Subcutaneous abdominal adipose tissue (tissue), 5 donors: ENCODE data around the gene NEXMIF.
A peak's percentile ranks its signal among the peaks of the same experiment; 100 is the strongest.
"Not testable (repeated sequence)": the region's sequence is repeated elsewhere in the genome, so short reads cannot be mapped to it uniquely, and the experiment has no call there.

Source experiments
- H3K27ac ChIP-seq: one replicate; pipeline ENCODE4 v1.7.0; 2013; ENCODE audit warnings: low read depth, mild to moderate bottlenecking, inconsistent platforms, low read length, moderate library complexity
- H3K27me3 ChIP-seq, 5 donors: one replicate each; pipeline ENCODE4 v1.7.0; 2013; ENCODE audit warnings: low read length in 5 of 5, inconsistent platforms in 1 of 5; ENCODE audit not compliant: control insufficient read depth in 5 of 5, insufficient read depth in 4 of 5
- H3K36me3 ChIP-seq, 5 donors: one replicate each; pipeline ENCODE4 v1.7.0; 2013; ENCODE audit warnings: low read length in 5 of 5; ENCODE audit not compliant: control insufficient read depth in 5 of 5, insufficient read depth in 5 of 5
- H3K4me1 ChIP-seq, 5 donors: one replicate each; pipeline ENCODE4 v1.7.0; 2013; ENCODE audit warnings: low read length in 5 of 5, mild to moderate bottlenecking in 3 of 5, moderate library complexity in 1 of 5; ENCODE audit not compliant: control insufficient read depth in 5 of 5, insufficient read depth in 5 of 5
- H3K4me3 ChIP-seq, 5 donors: one replicate each; pipeline ENCODE4 v1.7.0; 2013; ENCODE audit warnings: low read length in 5 of 5, low read depth in 1 of 5
- H3K9ac ChIP-seq, 5 donors: one replicate each; pipeline ENCODE4 v1.7.0; 2013; ENCODE audit warnings: low read length in 5 of 5, mild to moderate bottlenecking in 4 of 5, moderate library complexity in 3 of 5
- H3K9me3 ChIP-seq, 5 donors: one replicate each; pipeline ENCODE4 v1.7.0; 2013; ENCODE audit warnings: low read length in 5 of 5; ENCODE audit not compliant: control insufficient read depth in 5 of 5
- donor health status: healthy.
- donor health status: healthy.
- donor health status: healthy.
- donor health status: healthy.
- donor health status: healthy.

NEXMIF gene

DNA sequence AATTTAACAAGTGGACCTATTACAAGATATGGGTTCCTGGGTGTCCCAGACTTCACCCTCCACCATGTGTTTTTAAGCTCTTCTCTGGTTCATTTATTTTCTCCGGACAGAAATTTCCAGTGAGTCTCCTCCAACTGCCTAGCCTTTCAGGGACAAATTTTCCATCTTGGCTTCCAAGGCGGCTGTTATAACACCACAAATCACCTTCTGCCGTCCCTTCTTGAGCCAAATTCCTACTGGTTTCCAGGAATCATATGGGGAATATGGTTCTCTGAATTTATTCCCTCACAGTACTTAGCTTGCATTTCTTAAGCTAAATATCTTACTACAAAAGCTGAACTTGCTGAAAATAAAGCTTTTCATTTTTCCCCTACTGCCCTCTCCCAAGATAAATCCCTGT lies 18.8 kb downstream of the NEXMIF start:
- Histone ChIP-seq H3K9me3 (peaks cover 0 to 3% (median 0%) of the 10 kb centered on the region in 5 donors), H3K27ac (no peak overlapping the region), H3K4me3 (no peak overlapping the region), H3K27me3 (peaks cover 0 to 9% (median 3%) of the 10 kb centered on the region in 5 donors), H3K4me1 (no peaks in the 10 kb centered on the region), H3K9ac (no peak overlapping the region), H3K36me3 (no peaks in the 10 kb centered on the region)

DNA sequence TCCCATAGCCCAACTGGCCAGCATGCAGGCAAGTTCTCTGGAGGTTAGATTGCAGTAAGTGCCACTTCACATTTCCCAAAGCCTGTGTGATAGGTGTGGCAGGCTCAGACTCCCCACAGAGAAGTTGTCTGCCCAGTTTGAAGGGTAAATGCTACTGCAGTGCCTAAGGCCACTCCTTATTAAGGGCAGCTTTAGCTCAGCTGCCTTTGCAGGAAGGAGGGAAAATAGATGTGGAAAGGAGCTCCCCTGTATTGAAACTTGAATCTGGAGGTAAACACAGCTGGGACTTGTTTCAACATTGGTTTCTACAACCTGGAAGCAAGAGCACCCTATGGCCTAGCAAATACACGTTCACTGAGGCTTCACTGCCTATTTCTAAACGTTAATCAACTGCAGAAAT lies 22.4 kb downstream of the NEXMIF start:
- Histone ChIP-seq H3K9ac (no peak overlapping the region), H3K27ac (no peak overlapping the region), H3K9me3 (peaks cover 0 to 7% (median 0%) of the 10 kb centered on the region in 5 donors), H3K4me1 (no peaks in the 10 kb centered on the region), H3K4me3 (no peak overlapping the region), H3K27me3 (peaks cover 0 to 4% (median under 1%) of the 10 kb centered on the region in 5 donors), H3K36me3 (no peaks in the 10 kb centered on the region)

GRCh38 chrX:74892561-74892960 lies 32.7 kb downstream of the NEXMIF start:
- Histone ChIP-seq H3K4me3 (no peak overlapping the region), H3K9me3 (no peaks in the 10 kb centered on the region), H3K36me3 (no peaks in the 10 kb centered on the region), H3K9ac (no peak overlapping the region), H3K27me3 (peaks cover 0 to 6% (median 0%) of the 10 kb centered on the region in 5 donors), H3K4me1 (no peaks in the 10 kb centered on the region), H3K27ac (no peak overlapping the region)

DNA sequence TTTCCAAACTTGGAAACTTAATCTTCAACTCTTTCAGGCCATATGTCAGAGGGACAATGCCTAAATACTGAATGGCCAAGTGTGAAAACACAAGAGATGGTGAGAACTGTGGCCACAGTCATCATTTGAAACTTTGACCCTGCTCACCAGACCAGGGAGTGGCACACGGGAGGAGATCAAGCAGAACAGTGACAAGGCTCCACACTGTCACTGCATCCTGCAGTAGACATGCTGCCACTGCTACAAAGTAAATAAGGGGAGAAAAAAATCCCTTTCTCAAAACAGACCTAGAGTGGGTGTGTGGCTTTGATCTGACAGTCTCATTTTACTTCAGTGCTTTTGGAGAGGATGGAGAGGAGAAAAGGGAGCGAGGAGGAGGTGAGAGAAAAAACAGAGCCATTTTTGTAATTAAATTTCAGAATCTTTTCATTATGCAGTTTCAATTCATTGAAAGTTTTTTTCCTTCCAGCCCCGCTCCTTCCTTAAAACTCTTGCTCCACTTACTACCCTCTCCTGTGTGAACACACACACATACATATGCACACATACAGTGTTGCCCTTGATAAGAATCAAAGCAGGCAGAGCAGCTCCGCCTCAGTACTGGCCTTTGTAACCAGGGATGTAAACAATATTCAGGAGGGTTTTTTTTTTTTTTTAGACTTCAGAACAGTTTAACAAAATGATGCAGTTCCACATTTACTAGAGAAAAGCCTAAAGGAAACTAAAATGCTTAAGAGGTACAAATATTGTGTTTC lies 34.4 kb downstream of the NEXMIF start:
- Histone ChIP-seq H3K4me3 (no peak overlapping the region), H3K9ac (no peak overlapping the region), H3K9me3 (no peaks in the 10 kb centered on the region), H3K4me1 (no peaks in the 10 kb centered on the region), H3K27me3 (peaks cover 0 to 6% (median 0%) of the 10 kb centered on the region in 5 donors), H3K36me3 (no peaks in the 10 kb centered on the region), H3K27ac (no peak overlapping the region)

- H3K27ac ChIP-seq, H3K36me3 ChIP-seq, H3K4me3 ChIP-seq, H3K9ac ChIP-seq, H3K4me1 ChIP-seq, H3K9me3 ChIP-seq, H3K27me3 ChIP-seq: not testable (repeated sequence)
Observed at GRCh38 chrX:74882383-74882782, 42.9 kb downstream of the NEXMIF start.

DNA sequence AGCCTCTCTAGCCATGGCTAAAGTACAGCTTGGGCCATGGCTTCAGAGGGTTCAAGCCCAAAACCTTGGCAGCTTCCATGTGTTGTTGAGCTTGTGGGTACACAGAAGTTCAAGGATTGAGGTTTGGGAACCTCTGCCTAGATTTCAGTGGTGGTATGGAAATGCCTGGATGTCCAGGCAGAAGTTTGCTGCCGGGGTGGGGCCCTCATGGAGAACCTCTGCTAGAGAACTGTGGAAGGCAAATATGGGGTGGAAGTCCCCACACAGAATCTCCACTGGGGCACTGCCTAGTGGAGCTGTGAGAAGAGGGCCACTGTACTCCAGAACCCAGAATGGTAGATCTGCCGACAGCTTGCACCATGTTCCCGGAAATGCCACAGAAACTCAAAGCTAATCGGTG lies 59.5 kb downstream of the NEXMIF start:
- no peaks in the 10 kb centered on the region for H3K4me1 ChIP-seq
- H3K9me3 ChIP-seq = peaks cover 0 to 50% (median 27%) of the 10 kb centered on the region in 5 donors
- H3K27me3 ChIP-seq = no peaks in the 10 kb centered on the region
- H3K4me3 ChIP-seq = peak overlapping the region in 3 of 5 donors; percentile 19 to 40 (median 33)
- no peak overlapping the region for H3K27ac ChIP-seq
- H3K36me3 ChIP-seq = no peaks in the 10 kb centered on the region
- H3K9ac ChIP-seq = no peak overlapping the region

GRCh38 chrX:74853255-74853654 lies 72.0 kb downstream of the NEXMIF start:
- no peaks in the 10 kb centered on the region for H3K27me3 ChIP-seq
- H3K4me3 ChIP-seq = no peak overlapping the region
- H3K36me3 ChIP-seq = no peaks in the 10 kb centered on the region
- peaks cover 23 to 60% (median 38%) of the 10 kb centered on the region in 5 donors for H3K9me3 ChIP-seq
- no peaks in the 10 kb centered on the region for H3K4me1 ChIP-seq
- no peak overlapping the region for H3K27ac ChIP-seq
- H3K9ac ChIP-seq = no peak overlapping the region

- Histone ChIP-seq H3K27ac (no peak overlapping the region), H3K9ac (no peak overlapping the region), H3K27me3 (peaks cover 0 to 13% (median 6%) of the 10 kb centered on the region in 5 donors), H3K4me3 (no peak overlapping the region), H3K36me3 (no peaks in the 10 kb centered on the region), H3K4me1 (no peaks in the 10 kb centered on the region), H3K9me3 (peaks cover 0 to 5% (median 3%) of the 10 kb centered on the region in 5 donors)
Observed at GRCh38 chrX:74835566-74835965, 89.7 kb downstream of the NEXMIF start.

- not testable (repeated sequence) for H3K27ac ChIP-seq, H3K4me1 ChIP-seq, H3K9ac ChIP-seq, H3K36me3 ChIP-seq, H3K4me3 ChIP-seq, H3K9me3 ChIP-seq, H3K27me3 ChIP-seq
Observed at GRCh38 chrX:74819797-74820196, 105.5 kb downstream of the NEXMIF start.

DNA sequence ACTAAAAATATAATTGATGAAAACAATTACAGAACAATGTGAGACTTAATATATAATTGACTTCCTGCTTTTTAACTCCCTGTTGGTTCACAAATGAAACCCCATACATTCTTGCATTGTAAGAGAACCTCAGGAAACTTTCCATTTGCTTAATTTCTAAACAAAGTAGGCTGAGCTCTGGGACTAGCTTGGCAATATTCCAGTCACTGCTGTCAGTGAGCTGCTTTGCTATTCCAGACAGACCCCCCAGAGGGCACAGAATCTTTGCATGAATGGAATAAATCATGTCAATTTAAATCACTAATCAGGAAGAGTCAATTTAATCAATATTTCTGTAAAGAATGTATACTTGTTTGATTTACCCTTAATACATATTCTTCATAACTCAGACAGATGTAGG lies 110.6 kb downstream of the NEXMIF start:
- no peaks in the 10 kb centered on the region for H3K36me3 ChIP-seq
- peaks cover 0 to 3% (median under 1%) of the 10 kb centered on the region in 5 donors for H3K27me3 ChIP-seq
- no peak overlapping the region for H3K9ac ChIP-seq
- H3K4me3 ChIP-seq = no peak overlapping the region
- no peak overlapping the region for H3K27ac ChIP-seq
- H3K9me3 ChIP-seq = peaks cover 0 to 2% (median 0%) of the 10 kb centered on the region in 5 donors
- H3K4me1 ChIP-seq = no peaks in the 10 kb centered on the region
